HG03135 (cell line): Measurements from ENCODE around the gene THRAP3.

Experiments used
- ATAC-seq: cut with Tn5 transposase; IDR thresholded peaks from one replicate; pipeline ENCODE4 v1.9.1; 2021; ENCODE audit warnings: mild to moderate bottlenecking, moderate library complexity; ENCODE audit not compliant: unreplicated experiment

THRAP3 gene

DNA sequence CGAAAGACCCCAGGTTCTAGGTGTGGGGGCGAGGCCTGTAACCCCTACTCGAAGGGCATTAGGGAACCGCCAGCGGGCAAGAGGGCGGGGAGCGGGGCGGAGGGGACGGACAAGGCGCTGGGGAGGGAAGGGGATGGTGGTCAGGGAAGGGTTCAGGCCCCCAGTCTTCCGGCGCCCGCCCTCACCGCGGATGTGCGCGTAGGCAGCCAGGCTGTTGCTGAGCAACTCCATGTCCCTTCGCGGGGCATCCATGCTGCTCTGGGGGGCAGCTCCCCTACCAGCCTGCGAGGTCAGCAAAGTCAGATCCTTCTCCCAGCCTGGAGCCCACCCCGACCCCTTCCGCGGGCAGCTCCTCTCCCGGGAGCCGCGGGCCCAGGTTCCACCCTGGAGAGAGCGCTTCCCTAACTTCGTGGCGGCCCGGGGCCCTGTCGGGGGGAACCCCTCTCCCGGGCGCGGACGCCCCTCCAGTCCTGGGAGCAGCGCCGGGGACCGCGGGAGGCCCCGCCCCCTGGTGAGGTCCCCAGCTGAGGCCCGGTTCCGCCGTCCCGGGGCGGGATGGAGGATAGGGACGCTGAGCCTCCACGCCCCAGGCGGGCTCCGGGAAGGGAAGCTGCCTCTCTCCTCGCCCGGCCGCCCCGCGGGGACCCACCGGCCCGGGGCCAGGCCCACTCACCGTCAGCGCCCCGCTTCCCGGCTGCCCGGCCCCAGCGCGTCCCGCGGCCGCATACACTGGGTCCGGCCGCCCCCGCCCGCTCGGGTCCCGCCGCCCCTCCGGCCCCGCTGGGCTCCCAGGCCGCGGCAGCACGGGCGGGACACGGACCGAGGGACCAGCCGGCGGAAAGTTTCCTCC is 98.8 kb downstream of the THRAP3 start:
- no peak for ATAC-seq

DNA sequence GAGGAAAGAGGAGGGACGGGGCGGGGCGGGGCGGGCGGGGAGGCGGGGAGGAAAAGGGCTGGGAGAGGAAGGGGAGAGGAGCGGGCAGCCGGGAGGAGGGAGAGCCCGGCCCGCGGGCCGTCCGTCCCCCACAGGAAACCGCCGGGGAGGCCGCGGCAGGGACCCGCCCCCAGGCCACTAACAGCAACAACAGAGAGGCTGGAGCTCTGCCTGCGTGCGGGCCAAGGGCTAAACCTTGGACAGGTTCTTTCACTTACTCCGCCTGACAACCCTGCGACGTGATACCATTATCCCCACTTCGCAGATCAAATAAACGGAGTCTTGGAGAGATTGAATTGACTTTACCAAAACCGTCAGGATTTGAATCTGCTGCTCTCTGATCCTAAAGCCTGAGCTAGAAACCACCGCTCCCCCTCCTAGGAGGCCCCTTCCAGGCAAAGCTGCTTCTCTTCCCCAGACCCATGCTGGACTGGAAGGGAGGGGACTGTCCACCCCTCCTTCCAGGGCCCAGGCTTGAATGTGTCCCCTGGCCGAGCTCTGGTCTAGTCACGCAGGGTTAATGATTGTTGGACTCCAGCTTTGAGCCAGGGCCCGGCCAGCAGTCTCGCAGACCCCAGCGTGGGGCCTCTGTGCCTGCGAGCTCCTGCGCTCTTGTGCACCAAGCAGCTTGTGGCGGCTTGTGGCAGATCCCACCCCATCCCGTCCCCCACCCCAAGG is 99.6 kb downstream of the THRAP3 start, which contains the start of gene EVA1B:
Gene EVA1B (minus strand): TSS at position 10 of the 717 bp plus-strand sequence. CDS start 608 bp downstream, outside the sequence.
- ATAC-seq: no peak

DNA sequence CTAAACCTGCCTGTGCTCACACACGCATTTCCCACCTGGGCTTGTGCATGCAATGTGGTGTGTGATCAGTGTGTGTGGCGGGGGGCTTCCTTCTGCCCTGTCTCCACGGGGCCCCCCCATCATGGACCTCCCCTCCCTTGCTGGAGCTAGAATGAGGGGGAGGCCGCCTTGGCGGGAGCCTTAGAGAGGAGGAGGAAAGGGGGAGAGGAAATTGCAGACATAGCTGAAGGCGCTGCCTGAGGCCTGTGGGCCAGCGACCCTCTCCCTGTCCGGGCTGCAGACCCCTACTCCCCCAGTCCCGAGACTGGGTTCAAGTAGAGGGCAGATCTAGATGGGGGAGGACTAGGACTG is 100.1 kb downstream of the THRAP3 start:
- ATAC-seq: no peak

DNA sequence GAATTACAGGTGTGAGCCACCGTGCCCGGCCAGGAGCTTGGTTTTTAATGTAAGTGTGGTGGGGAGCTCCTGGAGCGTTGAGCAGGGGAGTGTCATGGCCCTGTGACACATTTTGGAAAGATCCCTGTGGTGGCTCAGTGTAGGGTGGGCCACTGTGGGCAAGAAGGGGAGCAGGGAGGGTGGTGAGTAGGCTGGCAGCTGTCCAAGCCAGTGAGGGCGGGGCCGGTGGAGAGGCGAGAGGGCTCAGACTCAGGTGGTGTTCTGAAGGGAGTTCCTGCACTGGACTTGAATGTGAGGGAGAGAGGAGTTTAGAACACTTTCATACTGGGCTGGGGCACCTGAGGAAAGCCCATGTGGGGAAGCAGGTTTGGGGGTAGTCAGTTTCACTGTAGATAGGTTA is 102.3 kb downstream of the THRAP3 start:
- ATAC-seq: no peak

GRCh38 chr1:36327421-36328087 is 103.3 kb downstream of the THRAP3 start:
- ATAC-seq: no peak

GRCh38 chr1:36328088-36328480 is 103.8 kb downstream of the THRAP3 start:
- ATAC-seq: no peak

GRCh38 chr1:36328713-36329112 is 104.5 kb downstream of the THRAP3 start:
- no peak for ATAC-seq

DNA sequence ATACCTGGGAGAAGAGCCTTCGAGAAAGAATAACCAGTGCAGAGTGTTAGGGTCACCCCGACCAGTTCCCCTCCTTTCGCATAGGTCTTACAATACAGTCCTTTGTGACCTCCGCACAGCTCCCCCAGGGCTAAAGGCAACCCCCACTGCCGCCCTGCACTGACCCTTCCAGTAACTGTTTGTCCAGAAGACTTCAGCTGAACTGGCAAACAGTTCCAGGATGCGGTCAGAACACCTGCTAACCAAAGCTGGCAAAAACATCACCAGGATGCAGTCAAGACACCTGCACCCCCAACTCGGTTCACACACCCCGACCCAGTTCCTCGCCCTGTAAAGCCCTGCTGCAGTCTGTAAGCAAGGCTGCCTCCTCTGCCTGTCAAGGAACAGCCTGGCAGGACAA is 105.6 kb downstream of the THRAP3 start:
- ATAC-seq: no peak

DNA sequence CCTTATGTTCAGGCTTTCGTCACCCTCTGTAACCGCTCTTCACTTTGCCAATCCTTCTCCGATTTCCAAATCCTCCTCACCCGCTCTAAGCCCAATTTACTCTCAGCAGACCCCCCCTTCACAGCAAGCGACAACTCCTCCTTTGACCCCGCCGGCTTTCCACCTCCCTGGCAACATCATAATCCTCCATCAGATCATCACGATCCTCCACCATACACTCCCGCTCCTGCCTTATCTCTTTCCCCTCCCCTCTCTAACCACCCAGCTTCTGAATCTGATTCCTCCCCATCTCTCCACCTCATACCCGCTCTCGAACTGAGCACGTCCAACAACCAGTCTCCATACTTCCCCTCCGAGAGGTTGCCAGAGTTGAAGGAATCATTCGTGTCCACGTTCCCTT is 106.7 kb downstream of the THRAP3 start:
- no peak for ATAC-seq

GRCh38 chr1:36337830-36338229 is 113.6 kb downstream of the THRAP3 start:
- ATAC-seq: no peak

GRCh38 chr1:36339215-36339614 is 115.0 kb downstream of the THRAP3 start:
- ATAC-seq: no peak

DNA sequence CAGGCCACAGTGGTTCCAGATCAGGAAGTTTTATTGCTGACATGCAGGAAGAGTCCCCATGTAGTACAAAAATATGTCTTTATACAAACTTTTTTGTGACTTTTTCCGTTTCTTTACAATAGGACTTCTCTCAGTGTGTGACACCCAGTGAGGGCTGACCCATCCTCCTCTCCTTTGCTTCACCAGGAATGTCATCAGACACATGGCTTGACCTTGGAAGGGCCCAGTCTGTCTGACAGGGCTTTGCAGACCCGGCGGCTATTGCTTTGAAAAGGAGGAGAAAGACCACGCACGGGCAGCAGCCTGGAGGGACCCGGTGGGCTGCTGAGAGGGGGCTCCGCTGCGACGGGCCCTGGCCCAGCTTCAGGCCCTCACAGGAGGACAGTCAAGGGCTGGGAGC is 115.4 kb downstream of the THRAP3 start:
- no peak for ATAC-seq

DNA sequence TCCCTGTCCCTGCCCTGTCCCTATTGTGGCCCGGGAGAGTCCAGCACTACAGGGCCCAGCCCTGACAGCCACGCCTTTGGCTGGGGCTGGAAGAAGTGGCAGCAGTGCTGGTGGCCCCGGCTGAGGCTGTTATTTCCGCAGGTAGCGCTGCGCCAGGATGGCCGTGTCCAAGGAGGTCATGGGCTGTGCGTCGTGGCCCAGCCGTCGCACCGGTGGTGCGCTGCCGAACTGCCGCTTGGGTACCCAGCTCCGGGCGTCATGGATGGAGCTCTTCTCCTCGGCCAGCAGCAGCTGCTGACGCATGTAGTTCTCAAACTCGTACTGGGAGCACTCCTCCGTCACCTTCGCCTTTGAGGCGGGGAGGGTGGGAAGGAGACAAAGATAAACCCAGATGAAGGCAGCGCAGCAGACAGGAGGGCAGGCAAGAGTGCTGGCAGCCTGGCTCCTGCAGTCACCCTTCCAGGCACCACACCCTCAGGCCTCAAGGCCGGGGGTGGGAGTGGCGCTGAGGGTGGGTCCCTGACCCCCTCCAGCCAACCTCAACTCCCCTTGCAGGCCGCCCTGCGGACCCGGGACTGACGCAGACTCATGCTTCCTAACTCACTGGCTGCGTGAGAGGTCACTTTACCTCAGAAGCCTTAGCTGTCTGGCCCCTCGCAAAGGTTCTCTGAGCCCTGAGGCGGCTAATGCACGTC is 117.5 kb downstream of the THRAP3 start:
- no peak for ATAC-seq

DNA sequence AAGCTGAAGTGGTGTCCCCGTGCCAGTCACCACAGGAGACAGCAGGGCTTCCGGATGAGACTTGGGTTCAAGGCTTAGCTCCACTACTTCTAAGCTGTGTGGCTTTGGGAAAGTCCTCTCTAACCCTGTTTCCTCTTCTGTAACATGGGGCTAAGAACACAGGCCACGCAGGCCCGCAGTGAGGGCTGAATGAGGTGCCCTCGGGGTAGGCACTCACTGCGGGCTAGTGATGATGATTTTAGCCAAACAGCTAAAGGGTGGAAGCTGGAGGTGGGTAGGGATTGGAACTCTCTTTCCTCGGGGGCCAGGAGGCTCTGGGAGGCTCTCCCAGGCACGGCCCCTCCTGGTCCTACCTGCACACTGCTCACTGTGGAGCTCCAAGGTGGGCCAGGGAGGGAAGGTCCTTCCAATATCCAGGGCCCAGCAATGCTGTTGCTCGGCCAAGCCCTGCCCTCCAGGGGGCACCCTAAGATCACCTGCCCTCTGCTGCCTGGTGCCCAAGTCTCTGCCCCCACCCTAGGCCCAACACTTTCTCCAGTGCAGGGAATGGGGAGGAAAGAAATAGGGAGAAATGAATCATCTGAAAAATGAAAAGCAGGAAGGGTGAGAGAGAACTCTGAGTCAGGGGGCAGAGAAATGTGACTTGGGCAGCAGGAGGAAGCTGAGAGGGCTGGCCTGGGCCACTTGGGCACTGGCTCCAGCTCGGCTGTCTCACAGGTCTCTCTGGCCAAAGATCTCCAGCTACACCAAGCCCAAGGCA is 118.4 kb downstream of the THRAP3 start:
- no peak for ATAC-seq

DNA sequence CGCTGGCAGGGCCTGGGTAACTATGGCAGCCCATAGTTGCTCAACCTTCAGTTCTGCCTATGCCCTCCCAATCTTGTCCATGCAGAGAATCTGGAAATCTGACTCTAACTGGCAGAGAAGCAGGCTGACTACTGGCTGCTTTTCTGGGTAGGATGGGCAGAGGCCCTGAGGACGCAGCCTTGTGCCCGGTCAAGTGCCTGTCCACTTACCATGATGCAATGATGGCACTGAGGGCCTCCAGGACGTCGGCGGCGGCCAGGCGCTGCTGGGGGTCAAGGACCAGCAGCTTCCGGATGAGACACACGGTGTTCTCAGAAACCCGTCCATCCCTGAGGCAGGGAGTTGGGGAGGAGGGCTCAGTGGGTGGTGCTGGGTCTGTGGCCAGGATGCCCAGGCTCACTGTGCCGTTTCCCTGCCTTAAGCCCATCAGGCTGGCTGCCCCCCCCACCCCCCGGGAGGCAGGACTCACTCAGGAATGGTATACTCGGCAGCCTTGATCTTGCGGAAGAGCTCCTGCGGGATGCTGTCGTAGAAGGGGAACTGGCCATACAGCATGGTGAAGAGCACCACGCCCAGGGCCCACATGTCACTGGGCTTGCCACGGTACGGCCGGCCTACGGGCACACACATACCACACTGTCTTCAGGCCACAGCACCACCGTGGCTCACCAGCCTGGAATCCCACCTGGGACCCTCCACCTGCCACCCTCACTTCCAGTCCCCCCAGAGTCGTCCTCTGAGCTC is 119.6 kb downstream of the THRAP3 start:
- ATAC-seq: no peak

- ATAC-seq: no peak
Observed at GRCh38 chr1:36344395-36344680, 120.1 kb downstream of the THRAP3 start.

DNA sequence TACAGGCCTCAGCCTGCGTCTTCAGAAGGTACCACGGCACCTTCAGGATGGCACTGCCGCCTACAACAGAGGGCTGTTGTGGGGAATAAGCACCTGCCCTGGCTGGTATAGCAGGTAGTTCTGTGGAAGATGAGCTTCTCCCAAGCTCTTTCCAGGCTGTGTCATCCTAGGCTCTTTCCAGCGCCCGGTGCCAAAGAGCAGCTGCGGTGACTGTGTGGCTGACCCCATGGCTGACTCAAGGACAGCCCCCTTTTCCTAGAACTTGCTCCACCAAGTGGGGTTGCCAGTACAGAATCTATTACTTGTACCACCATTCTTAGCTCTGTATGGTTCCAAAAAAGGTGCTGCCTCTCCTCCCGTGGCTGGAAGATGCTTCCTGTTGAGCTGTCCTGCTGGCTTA is 121.1 kb downstream of the THRAP3 start:
- no peak for ATAC-seq

GRCh38 chr1:36346741-36347370 is 122.6 kb downstream of the THRAP3 start:
- ATAC-seq: no peak

GRCh38 chr1:36349241-36349671 is 125.0 kb downstream of the THRAP3 start:
- ATAC-seq: peak; percentile 63
